HepG2 (cell line): ENCODE measurements around the gene P3H3. TPM values are rescaled to one million over a fixed set of nuclear protein-coding genes. Genes with fewer than 3 reads are reported as not detected.

ENCODE experiments used
- ETV5 ChIP-seq: IDR thresholded peaks from 2 replicates; pipeline ENCODE4 v1.6.1; 2018; ENCODE audit warnings: missing biosample characterization, missing genetic modification reagents, inconsistent platforms, borderline replicate concordance
- FOXJ3 ChIP-seq: sonication (generic); formaldehyde crosslinking; IDR thresholded peaks from 2 replicates; pipeline ENCODE4 v1.4.0; 2020; ENCODE audit warnings: missing genetic modification reagents, mild to moderate bottlenecking, borderline replicate concordance
- IKZF5 ChIP-seq: IDR thresholded peaks from 2 replicates; pipeline ENCODE4 v1.6.1; 2018; ENCODE audit warnings: missing genetic modification reagents, mild to moderate bottlenecking, missing compliant biosample characterization
- MTERF4 ChIP-seq: sonication (generic); formaldehyde crosslinking; IDR thresholded peaks from 2 replicates; pipeline ENCODE4 v1.8.0; 2023; ENCODE audit warnings: mild to moderate bottlenecking, missing genetic modification reagents
- POLR2AphosphoS5 ChIP-seq: IDR thresholded peaks from 2 replicates; pipeline ENCODE4 v1.6.1; 2012; ENCODE audit warnings: low read depth, low read length
- RXRB ChIP-seq: IDR thresholded peaks from 2 replicates; pipeline ENCODE4 v1.6.1; 2016; ENCODE audit warnings: borderline replicate concordance, missing genetic modification reagents, missing compliant biosample characterization
- SP1 ChIP-seq, 2 experiments: fragments of 450-650 bp in 1 of 2; sonication (generic) in 1 of 2; formaldehyde crosslinking in 1 of 2; IDR thresholded peaks; 2 replicates each; pipeline versions ENCODE4 v1.4.0 to v1.6.1; 2016 to 2020; ENCODE audit warnings: missing genetic modification reagents in 1 of 2
- ZNF335 ChIP-seq: sonication (generic); formaldehyde crosslinking; IDR thresholded peaks from 2 replicates; pipeline ENCODE4 v1.4.0; 2020; ENCODE audit warnings: missing genetic modification reagents
- ZNF800 ChIP-seq: sonication (generic); formaldehyde crosslinking; IDR thresholded peaks from 2 replicates; pipeline ENCODE4 v1.4.0; 2020; ENCODE audit warnings: missing genetic modification reagents
- polyA plus RNA-seq, 8 experiments: library from polyadenylated mRNA; depleted of rRNA in 3 of 8; stranded (reverse) in 7 of 8; unstranded in 1 of 8; fragments of >200 nt; fragmentation: Illumina TruSeq in 4 of 8; extraction: Trizol in 4 of 8; gene quantifications; 2 replicates each; pipeline versions ENCODE4 v1.2.1 to v1.2.3, GENCODE V29; 2011 to 2016; ENCODE audit warnings: low read depth in 4 of 8, missing spikeins in 1 of 8, mixed read lengths in 1 of 8; ENCODE audit not compliant: insufficient read depth in 1 of 8
- total RNA-seq, 5 experiments: library from RNA; depleted of rRNA; stranded (reverse); fragments of >200 nt; fragmentation: Illumina TruSeq; extraction: Trizol; gene quantifications; 2 replicates each; pipeline ENCODE4 v1.2.3, GENCODE V29; 2016; ENCODE audit warnings: low read depth in 1 of 5
- TF ChIP-seq, protein P1 (sequence below), 2 experiments: sonication (generic) in 1 of 2; formaldehyde crosslinking in 1 of 2; IDR thresholded peaks; 2 replicates each; pipeline versions ENCODE4 v1.5.1 to v1.6.1; 2011 to 2020; ENCODE audit warnings: borderline replicate concordance in 1 of 2, low read depth in 1 of 2, low read length in 1 of 2, mild to moderate bottlenecking in 1 of 2, missing genetic modification reagents in 1 of 2, moderate library complexity in 1 of 2
- TF ChIP-seq, protein P2 (sequence below), 2 experiments: sonication (generic) in 1 of 2; formaldehyde crosslinking in 1 of 2; IDR thresholded peaks; 2 replicates each; pipeline versions ENCODE4 v1.4.0 to v1.6.1; 2018 to 2020; ENCODE audit warnings: missing genetic modification reagents in 2 of 2, borderline replicate concordance in 1 of 2, low read depth in 1 of 2, mild to moderate bottlenecking in 1 of 2, missing biosample characterization in 1 of 2

P3H3 gene
- total and polyA plus RNA-seq, 2 of the 13 experiments (the other 11 are each of a cell fraction or from before 2014, with no cell fraction given), result 20.1 to 20.5 TPM

- TF ChIP-seq, protein P1, sequence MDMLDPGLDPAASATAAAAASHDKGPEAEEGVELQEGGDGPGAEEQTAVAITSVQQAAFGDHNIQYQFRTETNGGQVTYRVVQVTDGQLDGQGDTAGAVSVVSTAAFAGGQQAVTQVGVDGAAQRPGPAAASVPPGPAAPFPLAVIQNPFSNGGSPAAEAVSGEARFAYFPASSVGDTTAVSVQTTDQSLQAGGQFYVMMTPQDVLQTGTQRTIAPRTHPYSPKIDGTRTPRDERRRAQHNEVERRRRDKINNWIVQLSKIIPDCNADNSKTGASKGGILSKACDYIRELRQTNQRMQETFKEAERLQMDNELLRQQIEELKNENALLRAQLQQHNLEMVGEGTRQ (IDR thresholded peaks at IDR 0.05; ENCODE audit: low read depth, low read length), result 0 out of 2 replicates have a peak, but pooled peaks have one; percentile 3
- TF ChIP-seq, protein P1 (CRISPR knock-in tag; IDR thresholded peaks at IDR 0.05; ENCODE audit: borderline replicate concordance), result peak; percentile 67; the same call in 1 of the 2 replicates
- no peak for TF ChIP-seq ZNF335 (CRISPR knock-in tag)
- TF ChIP-seq, protein P2, sequence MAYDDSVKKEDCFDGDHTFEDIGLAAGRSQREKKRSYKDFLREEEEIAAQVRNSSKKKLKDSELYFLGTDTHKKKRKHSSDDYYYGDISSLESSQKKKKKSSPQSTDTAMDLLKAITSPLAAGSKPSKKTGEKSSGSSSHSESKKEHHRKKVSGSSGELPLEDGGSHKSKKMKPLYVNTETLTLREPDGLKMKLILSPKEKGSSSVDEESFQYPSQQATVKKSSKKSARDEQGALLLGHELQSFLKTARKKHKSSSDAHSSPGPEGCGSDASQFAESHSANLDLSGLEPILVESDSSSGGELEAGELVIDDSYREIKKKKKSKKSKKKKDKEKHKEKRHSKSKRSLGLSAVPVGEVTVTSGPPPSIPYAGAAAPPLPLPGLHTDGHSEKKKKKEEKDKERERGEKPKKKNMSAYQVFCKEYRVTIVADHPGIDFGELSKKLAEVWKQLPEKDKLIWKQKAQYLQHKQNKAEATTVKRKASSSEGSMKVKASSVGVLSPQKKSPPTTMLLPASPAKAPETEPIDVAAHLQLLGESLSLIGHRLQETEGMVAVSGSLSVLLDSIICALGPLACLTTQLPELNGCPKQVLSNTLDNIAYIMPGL (CRISPR knock-in tag; IDR thresholded peaks at IDR 0.05; ENCODE audit: borderline replicate concordance in 1 of 2, low read depth in 1 of 2), result 0 out of 4 replicates have a peak, but pooled peaks of 1 of the 2 experiments have one; percentile 22
- no peak for TF ChIP-seq MTERF4 (CRISPR knock-in tag)
- peak; percentile 10; the same call in 1 of the 2 replicates for TF ChIP-seq ETV5 (CRISPR knock-in tag)
- TF ChIP-seq FOXJ3 (CRISPR knock-in tag), result no peak
- no peak for TF ChIP-seq SP1 (IDR thresholded peaks at IDR 0.05)
- TF ChIP-seq SP1 (CRISPR knock-in tag; IDR thresholded peaks at IDR 0.05), result peak; percentile 25; the same call in 1 of the 2 replicates
- TF ChIP-seq IKZF5 (CRISPR knock-in tag), result 0 out of 2 replicates have a peak, but pooled peaks have one; percentile 29
- TF ChIP-seq ZNF800 (CRISPR knock-in tag), result no peak
- peak; percentile 53; the same call in 1 of the 2 replicates for TF ChIP-seq POLR2AphosphoS5
- TF ChIP-seq RXRB, result peak; percentile 16; the same call in 1 of the 2 replicates
Measured at GRCh38 chr12:6827437-6827911, 733 bp upstream of the P3H3 start (continued).
